WTC11 (cell line): ENCODE measurements around the gene IFFO2.

Source experiments
- ATF2 ChIP-seq: sonication (generic); formaldehyde crosslinking; IDR thresholded peaks from 2 replicates; pipeline ENCODE4 v1.8.1; 2022; ENCODE audit warnings: low read depth, missing genetic modification reagents, borderline replicate concordance
- CTCF ChIP-seq: fragments of 200-600 bp; IDR thresholded peaks from 2 replicates; pipeline ENCODE4 v1.8.0; 2022; ENCODE audit warnings: antibody characterized with exemption
- GRHL2 ChIP-seq: fragments of 250-450 bp; sonication (Bioruptor Pico); IDR thresholded peaks from 2 replicates; pipeline ENCODE4 v1.8.0; 2022; ENCODE audit warnings: mild to moderate bottlenecking, moderate library complexity; ENCODE audit not compliant: insufficient replicate concordance, severe bottlenecking
- MAX ChIP-seq: sonication (generic); formaldehyde crosslinking; IDR thresholded peaks from 2 replicates; pipeline ENCODE4 v1.8.0; 2022; ENCODE audit warnings: mild to moderate bottlenecking, missing genetic modification reagents
- STAT6 ChIP-seq: sonication (generic); formaldehyde crosslinking; conservative IDR thresholded peaks from 2 replicates; pipeline ENCODE4 v1.8.1; 2023; ENCODE audit warnings: mild to moderate bottlenecking, low read depth, missing genetic modification reagents, moderate library complexity
- ZNF281 ChIP-seq: sonication (generic); formaldehyde crosslinking; IDR thresholded peaks from 2 replicates; pipeline ENCODE4 v1.8.0; 2023; ENCODE audit warnings: mild to moderate bottlenecking, missing genetic modification reagents
- ZNF317 ChIP-seq: sonication (generic); formaldehyde crosslinking; IDR thresholded peaks from 2 replicates; pipeline ENCODE4 v1.8.1; 2023; ENCODE audit warnings: low read depth, mild to moderate bottlenecking, moderate library complexity, missing genetic modification reagents, borderline replicate concordance

GRCh38 chr1:18970358-18970757 is 13.9 kb upstream of the IFFO2 start:
- TF ChIP-seq CTCF = no peak
- TF ChIP-seq STAT6 (CRISPR knock-in tag) = no peak
- TF ChIP-seq ZNF281 (CRISPR knock-in tag) = no peak
- no peak for TF ChIP-seq GRHL2
- TF ChIP-seq MAX (CRISPR knock-in tag) = no peak
- no peak for TF ChIP-seq ATF2 (CRISPR knock-in tag)
- no peak for TF ChIP-seq ZNF317 (CRISPR knock-in tag)
